A549 treated with DMSO at 1 μM for 4 hours (cell line): ENCODE results near the gene ATXN1L. TPM values are rescaled to one million over a fixed set of nuclear protein-coding genes. Genes with fewer than 3 reads are reported as not detected.

ENCODE experiments used
- total RNA-seq: library from RNA; stranded (reverse); fragments of 200-300 nt; extraction: Qiagen RNA extraction; gene quantifications from 5 replicates; pipeline ENCODE4 v1.2.3, GENCODE V29; 2022; ENCODE audit warnings: low read depth

ATXN1L gene
- total RNA-seq, result 15.8 to 20.3 TPM (median 19.1 TPM) in 5 replicates

GRCh38 chr16:71845639-71846430 is at the start of gene ATXN1L:
Gene ATXN1L (plus strand): TSS chr16:71845976. CDS start chr16:71849741, 3,765 bp downstream.

GRCh38 chr16:71808593-71809459 is 37.0 kb upstream of the ATXN1L start, which contains the start of gene AP1G1:
Gene AP1G1 (minus strand): TSS chr16:71808834. CDS start chr16:71789479, 19,355 bp downstream.

GRCh38 chr16:71883849-71884638 is 38.3 kb downstream of the ATXN1L start, which contains the start of gene ZNF821:
Gene ZNF821 (minus strand): TSS chr16:71884182. CDS start chr16:71879946, 4,236 bp downstream.

GRCh38 chr16:71894921-71895678 is 49.3 kb downstream of the ATXN1L start, which contains the start of gene IST1:
Gene IST1 (plus strand): TSS chr16:71895531. CDS start chr16:71915641, 20,110 bp downstream.

Other genes starting within 250 kb of the ATXN1L start
- gene MARVELD3, start 219.8 kb upstream of the ATXN1L start, total RNA-seq, result 0.24 to 0.51 TPM (median 0.28 TPM) in 5 replicates
- gene PHLPP2, start 121.3 kb upstream of the ATXN1L start, total RNA-seq, result 9.4 to 11.5 TPM (median 10.9 TPM) in 5 replicates
- gene AP1G1, start 37.1 kb upstream of the ATXN1L start, total RNA-seq, result 48.2 to 58.8 TPM (median 53.1 TPM) in 5 replicates
- gene ZNF821, start 38.2 kb downstream of the ATXN1L start, total RNA-seq, result 2.9 to 4.2 TPM (median 3.7 TPM) in 5 replicates
- gene IST1, start 49.6 kb downstream of the ATXN1L start, total RNA-seq, result 173 to 197 TPM (median 181 TPM) in 5 replicates
- not detected in 5 replicates for gene PKD1L3, start 154.4 kb downstream of the ATXN1L start, total RNA-seq
- 13.7 to 14.1 TPM (median 13.8 TPM) in 5 replicates for gene DHODH, start 162.8 kb downstream of the ATXN1L start, total RNA-seq
- gene HP, start 208.5 kb downstream of the ATXN1L start, total RNA-seq, result not detected in 5 replicates
- not detected in 5 replicates for gene HPR, start 217.2 kb downstream of the ATXN1L start, total RNA-seq
- 17.0 to 24.6 TPM (median 22.5 TPM) in 5 replicates for gene TXNL4B, start 247.6 kb downstream of the ATXN1L start, total RNA-seq
- gene DHX38, start 247.9 kb downstream of the ATXN1L start, total RNA-seq, result 45.9 to 55.4 TPM (median 51.3 TPM) in 5 replicates